ENCODE data around the gene EFCAB7. TPM values are rescaled to one million over a fixed set of nuclear protein-coding genes. Genes with fewer than 3 reads are reported as not detected.

The EFCAB7 gene
- total RNA-seq, 1 experiment from 2014 or later = 3.6 TPM

- Histone ChIP-seq H2AFZ (ENCODE audit: low read length) (no peak overlapping the region), H3K9me2 (replicated peaks; ENCODE audit: low read length) (no peaks in the 10 kb centered on the region), H3K27ac (ENCODE audit: low read length) (no peak overlapping the region), H4K20me1 (ENCODE audit: low read length) (no peaks in the 10 kb centered on the region), H3K4me2 (ENCODE audit: low read length) (no peak overlapping the region), H3K9ac (ENCODE audit: low read length) (no peak overlapping the region), H3F3A (ENCODE audit: low read length, unreplicated experiment) (no peaks in the 10 kb centered on the region), H3K9me3 (ENCODE audit: low read length) (no peaks in the 10 kb centered on the region), H3K36me3 (ENCODE audit: low read depth, low read length) (no peaks in the 10 kb centered on the region), H3K4me1 (ENCODE audit: insufficient read depth, low read length) (no peaks in the 10 kb centered on the region), H3K4me3 (ENCODE audit: low read length) (no peak overlapping the region), H3K79me2 (ENCODE audit: low read length) (no peaks in the 10 kb centered on the region), H3K27me3 (ENCODE audit: low read length) (no peaks in the 10 kb centered on the region)
- peak; percentile 22; the same call in 1 of the 2 replicates for ATAC-seq
- ChIA-PET CTCF (no interaction called here), POLR2A (ENCODE audit: unreplicated experiment) (no interaction called here)
- no peak for TF ChIP-seq CTCF (conservative IDR thresholded peaks at IDR 0.05; ENCODE audit: low read depth, low read length)
- TF ChIP-seq EZH2 (IDR thresholded peaks at IDR 0.05; ENCODE audit: low read length, unreplicated experiment) = no peak
- no peak for TF ChIP-seq EZH2phosphoT487 (IDR thresholded peaks at IDR 0.05; ENCODE audit: borderline replicate concordance, low read length)
- DNase-seq = no peak
- intact Hi-C loops (cut with micrococcal nuclease) = no loop called here
- no TSS peak for BruUV-seq (replicated peaks)
These were observed 24.4 kb downstream of the EFCAB7 start for GRCh38 chr1:63547621-63548294.

- Histone ChIP-seq H3K9me2 (replicated peaks; ENCODE audit: low read length) (no peaks in the 10 kb centered on the region), H3K36me3 (ENCODE audit: low read depth, low read length) (no peaks in the 10 kb centered on the region), H3K27me3 (ENCODE audit: low read length) (no peaks in the 10 kb centered on the region), H3K79me2 (ENCODE audit: low read length) (no peaks in the 10 kb centered on the region), H3K4me2 (ENCODE audit: low read length) (no peak overlapping the region), H4K20me1 (ENCODE audit: low read length) (no peaks in the 10 kb centered on the region), H3K27ac (ENCODE audit: low read length) (no peak overlapping the region), H3K4me1 (ENCODE audit: insufficient read depth, low read length) (no peaks in the 10 kb centered on the region), H3K9ac (ENCODE audit: low read length) (no peak overlapping the region), H3K9me3 (ENCODE audit: low read length) (no peaks in the 10 kb centered on the region), H3K4me3 (ENCODE audit: low read length) (no peak overlapping the region), H3F3A (ENCODE audit: low read length, unreplicated experiment) (no peaks in the 10 kb centered on the region), H2AFZ (ENCODE audit: low read length) (no peak overlapping the region)
- DNase-seq = no peak
- no TSS peak for BruUV-seq (replicated peaks)
- ChIA-PET CTCF (no interaction called here), POLR2A (ENCODE audit: unreplicated experiment) (no interaction called here)
- no peak for ATAC-seq
- TF ChIP-seq EZH2 (IDR thresholded peaks at IDR 0.05; ENCODE audit: low read length, unreplicated experiment) (no peak), EZH2phosphoT487 (IDR thresholded peaks at IDR 0.05; ENCODE audit: borderline replicate concordance, low read length) (no peak), CTCF (conservative IDR thresholded peaks at IDR 0.05; ENCODE audit: low read depth, low read length) (no peak)
- intact Hi-C loops (cut with micrococcal nuclease) = no loop called here
These were observed 25.0 kb downstream of the EFCAB7 start for GRCh38 chr1:63548303-63548702.

- Histone ChIP-seq H3K36me3 (ENCODE audit: low read depth, low read length) (no peaks in the 10 kb centered on the region), H2AFZ (ENCODE audit: low read length) (no peak overlapping the region), H3K4me1 (ENCODE audit: insufficient read depth, low read length) (no peaks in the 10 kb centered on the region), H4K20me1 (ENCODE audit: low read length) (no peaks in the 10 kb centered on the region), H3K79me2 (ENCODE audit: low read length) (no peaks in the 10 kb centered on the region), H3K9me2 (replicated peaks; ENCODE audit: low read length) (no peaks in the 10 kb centered on the region), H3F3A (ENCODE audit: low read length, unreplicated experiment) (no peaks in the 10 kb centered on the region), H3K4me3 (ENCODE audit: low read length) (no peak overlapping the region), H3K27ac (ENCODE audit: low read length) (no peak overlapping the region), H3K9ac (ENCODE audit: low read length) (no peak overlapping the region), H3K4me2 (ENCODE audit: low read length) (no peak overlapping the region), H3K27me3 (ENCODE audit: low read length) (no peaks in the 10 kb centered on the region), H3K9me3 (ENCODE audit: low read length) (no peaks in the 10 kb centered on the region)
- intact Hi-C loops (cut with micrococcal nuclease) = no loop called here
- ChIA-PET POLR2A (ENCODE audit: unreplicated experiment) (no interaction called here), CTCF (no interaction called here)
- no peak for ATAC-seq
- no peak for DNase-seq
- TF ChIP-seq EZH2phosphoT487 (IDR thresholded peaks at IDR 0.05; ENCODE audit: borderline replicate concordance, low read length) (no peak), EZH2 (IDR thresholded peaks at IDR 0.05; ENCODE audit: low read length, unreplicated experiment) (no peak), CTCF (conservative IDR thresholded peaks at IDR 0.05; ENCODE audit: low read depth, low read length) (no peak)
- no TSS peak for BruUV-seq (replicated peaks)
These were observed 25.6 kb downstream of the EFCAB7 start for GRCh38 chr1:63548877-63549276.

Data from PC-3 (cell line).